CD4-positive, alpha-beta T cell treated with Interleukin-1 beta for 1 hour (primary cell): Measurements from ENCODE around the gene KIRREL3.

Experiments
- DNase-seq, 2 donors: peaks; one replicate each; pipeline ENCODE4 v3.0.0-alpha.2; 2020 to 2022

KIRREL3 gene

GRCh38 chr11:126700768-126701519 lies 299.6 kb downstream of the KIRREL3 start:
- no peak for DNase-seq

GRCh38 chr11:126698576-126698975 lies 302.0 kb downstream of the KIRREL3 start:
- DNase-seq, result no peak

GRCh38 chr11:126697936-126698335 lies 302.6 kb downstream of the KIRREL3 start:
- no peak for DNase-seq

GRCh38 chr11:126696982-126697381 lies 303.6 kb downstream of the KIRREL3 start:
- DNase-seq, result no peak

GRCh38 chr11:126695293-126695692 lies 305.3 kb downstream of the KIRREL3 start:
- no peak for DNase-seq

GRCh38 chr11:126694065-126694625 lies 306.4 kb downstream of the KIRREL3 start:
- no peak for DNase-seq

GRCh38 chr11:126687477-126687876 lies 313.1 kb downstream of the KIRREL3 start:
- no peak for DNase-seq

GRCh38 chr11:126686938-126687337 lies 313.6 kb downstream of the KIRREL3 start:
- no peak for DNase-seq

GRCh38 chr11:126683766-126684728 lies 316.5 kb downstream of the KIRREL3 start:
- no peak for DNase-seq

- DNase-seq, result no peak
Observed at GRCh38 chr11:126682590-126682989, 318.0 kb downstream of the KIRREL3 start.

- no peak for DNase-seq
Observed at GRCh38 chr11:126680700-126681099, 319.9 kb downstream of the KIRREL3 start.

- DNase-seq, result no peak
Observed at GRCh38 chr11:126680131-126680530, 320.4 kb downstream of the KIRREL3 start.

- no peak for DNase-seq
Observed at GRCh38 chr11:126679033-126679432, 321.5 kb downstream of the KIRREL3 start.

GRCh38 chr11:126676536-126676935 lies 324.0 kb downstream of the KIRREL3 start:
- no peak for DNase-seq

- DNase-seq, result no peak
Observed at GRCh38 chr11:126673319-126673718, 327.3 kb downstream of the KIRREL3 start.

- DNase-seq, result no peak
Observed at GRCh38 chr11:126669416-126669815, 331.2 kb downstream of the KIRREL3 start.

- DNase-seq, result no peak
Observed at GRCh38 chr11:126664643-126665042, 335.9 kb downstream of the KIRREL3 start.

- DNase-seq, result no peak
Observed at GRCh38 chr11:126663749-126664592, 336.6 kb downstream of the KIRREL3 start.

- DNase-seq, result no peak
Observed at GRCh38 chr11:126662035-126662790, 338.4 kb downstream of the KIRREL3 start.

GRCh38 chr11:126660761-126661425 lies 339.7 kb downstream of the KIRREL3 start:
- no peak for DNase-seq

GRCh38 chr11:126660321-126660720 lies 340.2 kb downstream of the KIRREL3 start:
- DNase-seq, result no peak
